Measurements from ENCODE around the gene FEN1.

Gene FEN1

DNA sequence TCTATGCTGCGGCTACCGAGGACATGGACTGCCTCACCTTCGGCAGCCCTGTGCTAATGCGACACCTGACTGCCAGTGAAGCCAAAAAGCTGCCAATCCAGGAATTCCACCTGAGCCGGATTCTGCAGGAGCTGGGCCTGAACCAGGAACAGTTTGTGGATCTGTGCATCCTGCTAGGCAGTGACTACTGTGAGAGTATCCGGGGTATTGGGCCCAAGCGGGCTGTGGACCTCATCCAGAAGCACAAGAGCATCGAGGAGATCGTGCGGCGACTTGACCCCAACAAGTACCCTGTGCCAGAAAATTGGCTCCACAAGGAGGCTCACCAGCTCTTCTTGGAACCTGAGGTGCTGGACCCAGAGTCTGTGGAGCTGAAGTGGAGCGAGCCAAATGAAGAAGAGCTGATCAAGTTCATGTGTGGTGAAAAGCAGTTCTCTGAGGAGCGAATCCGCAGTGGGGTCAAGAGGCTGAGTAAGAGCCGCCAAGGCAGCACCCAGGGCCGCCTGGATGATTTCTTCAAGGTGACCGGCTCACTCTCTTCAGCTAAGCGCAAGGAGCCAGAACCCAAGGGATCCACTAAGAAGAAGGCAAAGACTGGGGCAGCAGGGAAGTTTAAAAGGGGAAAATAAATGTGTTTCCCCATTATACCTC lies 3.3 kb downstream of the FEN1 start:
- Histone ChIP-seq H3K9me2 (replicated peaks; ENCODE audit: control insufficient read depth, low read length) (no peaks in the 10 kb centered on the region), H3K4me3 (ENCODE audit: low read length) (no peak overlapping the region), H3K27me3 (ENCODE audit: control insufficient read depth, low read length) (no peaks in the 10 kb centered on the region), H3K4me1 (ENCODE audit: control insufficient read depth, low read length) (peaks cover 44% of the 10 kb centered on the region), H3F3A (ENCODE audit: control insufficient read depth, insufficient read depth) (peaks cover 16% of the 10 kb centered on the region), H3K27ac (ENCODE audit: low read depth, low read length) (no peak overlapping the region), H3K79me2 (ENCODE audit: control insufficient read depth, low read length) (peaks cover 96% of the 10 kb centered on the region), H3K9me3 (ENCODE audit: control insufficient read depth, insufficient read depth, low read length) (no peaks in the 10 kb centered on the region), H3K36me3 (ENCODE audit: control insufficient read depth, low read length) (peaks cover 77% of the 10 kb centered on the region), H3K4me2 (ENCODE audit: low read length) (no peak overlapping the region), H4K20me1 (ENCODE audit: control insufficient read depth, insufficient read depth, low read depth, low read length) (peaks cover 26% of the 10 kb centered on the region)
- TF ChIP-seq, protein P1, sequence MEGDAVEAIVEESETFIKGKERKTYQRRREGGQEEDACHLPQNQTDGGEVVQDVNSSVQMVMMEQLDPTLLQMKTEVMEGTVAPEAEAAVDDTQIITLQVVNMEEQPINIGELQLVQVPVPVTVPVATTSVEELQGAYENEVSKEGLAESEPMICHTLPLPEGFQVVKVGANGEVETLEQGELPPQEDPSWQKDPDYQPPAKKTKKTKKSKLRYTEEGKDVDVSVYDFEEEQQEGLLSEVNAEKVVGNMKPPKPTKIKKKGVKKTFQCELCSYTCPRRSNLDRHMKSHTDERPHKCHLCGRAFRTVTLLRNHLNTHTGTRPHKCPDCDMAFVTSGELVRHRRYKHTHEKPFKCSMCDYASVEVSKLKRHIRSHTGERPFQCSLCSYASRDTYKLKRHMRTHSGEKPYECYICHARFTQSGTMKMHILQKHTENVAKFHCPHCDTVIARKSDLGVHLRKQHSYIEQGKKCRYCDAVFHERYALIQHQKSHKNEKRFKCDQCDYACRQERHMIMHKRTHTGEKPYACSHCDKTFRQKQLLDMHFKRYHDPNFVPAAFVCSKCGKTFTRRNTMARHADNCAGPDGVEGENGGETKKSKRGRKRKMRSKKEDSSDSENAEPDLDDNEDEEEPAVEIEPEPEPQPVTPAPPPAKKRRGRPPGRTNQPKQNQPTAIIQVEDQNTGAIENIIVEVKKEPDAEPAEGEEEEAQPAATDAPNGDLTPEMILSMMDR (IDR thresholded peaks at IDR 0.05; ENCODE audit: low read depth, low read length, poor library complexity, severe bottlenecking) = no peak
- no peak for TF ChIP-seq EZH2phosphoT487 (IDR thresholded peaks at IDR 0.05; ENCODE audit: borderline replicate concordance, low read length)

GRCh38 chr11:61797263-61797944 lies 4.7 kb downstream of the FEN1 start:
- peaks cover 21% of the 10 kb centered on the region for H3F3A ChIP-seq (ENCODE audit: control insufficient read depth, insufficient read depth)
- no peaks in the 10 kb centered on the region for H3K9me3 ChIP-seq (ENCODE audit: control insufficient read depth, insufficient read depth, low read length)
- H3K79me2 ChIP-seq (ENCODE audit: control insufficient read depth, low read length) = peaks cover 90% of the 10 kb centered on the region
- TF ChIP-seq EZH2phosphoT487 (IDR thresholded peaks at IDR 0.05; ENCODE audit: borderline replicate concordance, low read length) = no peak
- TF ChIP-seq, protein P1 (IDR thresholded peaks at IDR 0.05; ENCODE audit: low read depth, low read length, poor library complexity, severe bottlenecking) = peak; percentile 88
- H3K4me3 ChIP-seq (ENCODE audit: low read length) = 0 out of 2 replicates have a peak overlapping the region, but pooled peaks have one; percentile 5
- H4K20me1 ChIP-seq (ENCODE audit: control insufficient read depth, insufficient read depth, low read depth, low read length) = peaks cover 26% of the 10 kb centered on the region
- peaks cover 38% of the 10 kb centered on the region for H3K4me1 ChIP-seq (ENCODE audit: control insufficient read depth, low read length)
- H3K27ac ChIP-seq (ENCODE audit: low read depth, low read length) = peak overlapping the region; percentile 6; the same call in 1 of the 2 replicates
- H3K27me3 ChIP-seq (ENCODE audit: control insufficient read depth, low read length) = no peaks in the 10 kb centered on the region
- no peaks in the 10 kb centered on the region for H3K9me2 ChIP-seq (replicated peaks; ENCODE audit: control insufficient read depth, low read length)
- H3K36me3 ChIP-seq (ENCODE audit: control insufficient read depth, low read length) = peaks cover 91% of the 10 kb centered on the region
- peak overlapping the region; percentile 45 for H3K4me2 ChIP-seq (ENCODE audit: low read length)

DNA sequence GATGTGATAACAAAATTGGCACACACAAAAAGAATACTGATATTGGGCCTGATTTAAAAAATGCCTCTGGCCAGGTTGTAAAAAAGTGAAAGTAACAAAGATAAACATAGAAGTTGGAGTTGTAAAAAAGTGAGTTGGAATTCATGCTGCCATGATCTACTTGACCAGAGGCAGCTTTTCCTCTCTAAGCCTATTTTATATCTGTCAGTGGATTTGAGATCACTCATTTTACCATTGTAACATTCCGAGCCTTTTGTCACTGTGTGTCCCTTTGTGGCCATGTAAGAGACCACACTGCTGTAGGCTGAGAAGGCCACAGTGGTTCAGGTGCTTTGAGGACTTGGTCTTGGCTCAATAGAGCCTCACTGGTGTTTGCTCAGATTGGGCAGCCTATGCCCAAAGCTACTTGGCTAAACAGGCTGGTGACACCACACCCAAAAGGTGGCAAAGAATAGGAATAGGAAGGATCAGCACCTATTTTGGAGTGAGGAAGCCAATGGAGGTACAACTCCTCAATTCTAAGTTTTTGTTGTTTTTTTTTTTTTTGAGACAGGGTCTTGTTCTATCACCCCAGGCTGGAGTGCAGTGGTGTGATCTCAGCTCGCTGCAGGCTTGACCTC lies 7.1 kb downstream of the FEN1 start:
- Histone ChIP-seq H3K27me3 (ENCODE audit: control insufficient read depth, low read length) (no peaks in the 10 kb centered on the region), H3K36me3 (ENCODE audit: control insufficient read depth, low read length) (peaks cover 97% of the 10 kb centered on the region), H3K9me3 (ENCODE audit: control insufficient read depth, insufficient read depth, low read length) (no peaks in the 10 kb centered on the region), H3K27ac (ENCODE audit: low read depth, low read length) (no peak overlapping the region), H3K4me3 (ENCODE audit: low read length) (no peak overlapping the region), H3F3A (ENCODE audit: control insufficient read depth, insufficient read depth) (peaks cover 21% of the 10 kb centered on the region), H4K20me1 (ENCODE audit: control insufficient read depth, insufficient read depth, low read depth, low read length) (peaks cover 21% of the 10 kb centered on the region), H3K79me2 (ENCODE audit: control insufficient read depth, low read length) (peaks cover 79% of the 10 kb centered on the region), H3K4me1 (ENCODE audit: control insufficient read depth, low read length) (peaks cover 31% of the 10 kb centered on the region), H3K9me2 (replicated peaks; ENCODE audit: control insufficient read depth, low read length) (no peaks in the 10 kb centered on the region), H3K4me2 (ENCODE audit: low read length) (no peak overlapping the region)
- TF ChIP-seq, protein P1 (IDR thresholded peaks at IDR 0.05; ENCODE audit: low read depth, low read length, poor library complexity, severe bottlenecking) = no peak
- no peak for TF ChIP-seq EZH2phosphoT487 (IDR thresholded peaks at IDR 0.05; ENCODE audit: borderline replicate concordance, low read length)
